ENCODE measurements around the gene DHCR7. TPM values are rescaled to one million over a fixed set of nuclear protein-coding genes. Genes with fewer than 3 reads are reported as not detected.

The DHCR7 gene
- total and polyA plus RNA-seq, 2 donors from 2014 or later, result 17.8 to 35.2 TPM

- DNase-seq (no peak), FAIRE-seq (no peak)
- TF ChIP-seq CTCF (IDR thresholded peaks at IDR 0.05; ENCODE audit: borderline replicate concordance, extremely low read depth, insufficient read depth), result no peak
- Histone ChIP-seq H3K27me3 (ENCODE audit: control insufficient read depth, insufficient read depth, low read length) (no peaks in the 10 kb centered on the region), H3K9ac (ENCODE audit: low read length in 3 of 3) (no peak overlapping the region), H3K27ac (ENCODE audit: low read depth in 2 of 2, low read length in 2 of 2) (no peak overlapping the region), H3K9me3 (ENCODE audit: control insufficient read depth in 2 of 3, insufficient read depth in 1 of 3, low read length in 3 of 3) (no peaks in the 10 kb centered on the region), H3K4me3 (ENCODE audit: low read length in 3 of 3) (no peak overlapping the region), H3K4me1 (ENCODE audit: control insufficient read depth in 2 of 3, insufficient read depth in 2 of 3, low read depth in 1 of 3, low read length in 3 of 3) (no peaks in the 10 kb centered on the region), H3K36me3 (ENCODE audit: control insufficient read depth in 2 of 3, insufficient read depth in 3 of 3, low read length in 3 of 3) (peaks cover 11 to 62% (median 36%) of the 10 kb centered on the region in 3 donors)
- intact Hi-C loops (cut with DNase I), result no loop called here
Observed at GRCh38 chr11:71482216-71482615, 34.0 kb upstream of the DHCR7 start.

- DNase-seq (peak in 1 of 5 donors; percentile 14), FAIRE-seq (no peak)
- peaks cover 10 to 66% (median 39%) of the 10 kb centered on the region in 3 donors for H3K36me3 ChIP-seq (ENCODE audit: control insufficient read depth in 2 of 3, insufficient read depth in 3 of 3, low read length in 3 of 3)
Observed at GRCh38 chr11:71481101-71481960, 33.1 kb upstream of the DHCR7 start.

GRCh38 chr11:71478528-71478840, 30.3 kb upstream of the DHCR7 start:
- no peaks in the 10 kb centered on the region for H3K9me3 ChIP-seq (ENCODE audit: control insufficient read depth in 2 of 3, insufficient read depth in 1 of 3, low read length in 3 of 3)
- FAIRE-seq (no peak), DNase-seq (no peak)
- no peak overlapping the region for H3K9ac ChIP-seq (ENCODE audit: low read length in 3 of 3)
- H3K4me3 ChIP-seq (ENCODE audit: low read length in 3 of 3), result no peak overlapping the region
- H3K4me1 ChIP-seq (ENCODE audit: control insufficient read depth in 2 of 3, insufficient read depth in 2 of 3, low read depth in 1 of 3, low read length in 3 of 3), result no peaks in the 10 kb centered on the region
- peaks cover 2 to 53% (median 32%) of the 10 kb centered on the region in 3 donors for H3K36me3 ChIP-seq (ENCODE audit: control insufficient read depth in 2 of 3, insufficient read depth in 3 of 3, low read length in 3 of 3)
- TF ChIP-seq CTCF (IDR thresholded peaks at IDR 0.05; ENCODE audit: borderline replicate concordance, extremely low read depth, insufficient read depth), result no peak
- intact Hi-C loops (cut with DNase I), result no loop called here
- no peak overlapping the region for H3K27ac ChIP-seq (ENCODE audit: low read depth in 2 of 2, low read length in 2 of 2)
- H3K27me3 ChIP-seq (ENCODE audit: control insufficient read depth, insufficient read depth, low read length), result no peaks in the 10 kb centered on the region

More at GRCh38 chr11:71481101-71481960, 33.1 kb upstream of the DHCR7 start:
- H3K27ac ChIP-seq (ENCODE audit: low read depth in 2 of 2, low read length in 2 of 2), result no peak overlapping the region
- no peaks in the 10 kb centered on the region for H3K27me3 ChIP-seq (ENCODE audit: control insufficient read depth, insufficient read depth, low read length)
- H3K4me3 ChIP-seq (ENCODE audit: low read length in 3 of 3), result no peak overlapping the region
- no peak overlapping the region for H3K9ac ChIP-seq (ENCODE audit: low read length in 3 of 3)
- no peaks in the 10 kb centered on the region for H3K9me3 ChIP-seq (ENCODE audit: control insufficient read depth in 2 of 3, insufficient read depth in 1 of 3, low read length in 3 of 3)
- H3K4me1 ChIP-seq (ENCODE audit: control insufficient read depth in 2 of 3, insufficient read depth in 2 of 3, low read depth in 1 of 3, low read length in 3 of 3), result no peaks in the 10 kb centered on the region
- intact Hi-C loops (cut with DNase I), result no loop called here
- TF ChIP-seq CTCF (IDR thresholded peaks at IDR 0.05; ENCODE audit: borderline replicate concordance, extremely low read depth, insufficient read depth), result no peak
